C4-2B (cell line): ENCODE measurements around the gene ST8SIA4.

Experiments
- H3K27ac ChIP-seq: fragments of 450-650 bp; 2 replicates; pipeline ENCODE4 v1.5.1; 2017
- CTCF ChIP-seq: fragments of 450-650 bp; conservative IDR thresholded peaks from 2 replicates; pipeline ENCODE4 v1.5.1; 2017; ENCODE audit warnings: mild to moderate bottlenecking
- ZFX ChIP-seq: fragments of 450-650 bp; IDR thresholded peaks from 2 replicates; pipeline ENCODE4 v1.6.1; 2017

Gene ST8SIA4

DNA sequence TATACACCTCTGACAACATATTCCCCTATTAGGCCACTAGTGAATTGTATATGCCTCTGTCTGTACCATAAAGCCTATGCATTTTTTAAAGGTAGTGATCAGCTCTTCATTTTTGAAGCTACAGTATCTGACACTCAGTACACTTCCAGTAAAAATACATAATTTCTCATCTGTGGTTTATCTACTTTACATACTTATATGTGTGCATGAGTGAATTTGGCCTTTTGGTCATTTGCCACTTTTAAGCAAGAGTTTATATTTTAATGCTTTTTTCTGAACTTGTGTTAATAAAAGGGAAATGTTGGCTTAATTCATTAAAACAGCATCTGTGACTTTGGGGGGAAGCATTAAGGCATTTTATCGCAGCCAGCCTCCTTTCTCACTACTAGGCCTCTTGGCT lies 47.8 kb downstream of the ST8SIA4 start:
- H3K27ac ChIP-seq = no peak overlapping the region
- TF ChIP-seq CTCF (no peak), ZFX (no peak)

DNA sequence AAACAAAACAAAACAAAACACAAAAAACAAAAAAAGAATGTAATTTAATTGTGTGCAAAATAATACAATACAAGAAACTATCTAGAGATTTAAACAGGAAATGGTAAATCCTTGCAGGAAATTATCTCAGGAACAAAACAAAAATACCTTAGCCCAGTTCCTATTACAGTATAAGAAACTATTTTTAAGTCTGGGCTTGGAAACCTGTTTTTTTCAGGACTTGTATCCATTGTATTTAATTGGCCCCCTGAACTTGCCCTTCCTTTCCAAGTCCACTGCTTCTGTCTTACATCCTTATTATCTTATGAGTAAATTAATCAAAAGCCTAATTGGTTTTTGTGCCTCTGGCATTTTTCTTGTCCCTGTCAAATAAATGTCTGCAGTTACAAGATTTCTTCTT lies 48.5 kb downstream of the ST8SIA4 start:
- no peak overlapping the region for H3K27ac ChIP-seq
- TF ChIP-seq ZFX = no peak
- no peak for TF ChIP-seq CTCF

GRCh38 chr5:100853582-100853981 lies 49.5 kb downstream of the ST8SIA4 start:
- H3K27ac ChIP-seq = no peak overlapping the region
- TF ChIP-seq CTCF (no peak), ZFX (no peak)

GRCh38 chr5:100852988-100853449 lies 50.1 kb downstream of the ST8SIA4 start:
- no peak overlapping the region for H3K27ac ChIP-seq
- TF ChIP-seq CTCF (no peak), ZFX (no peak)

GRCh38 chr5:100852051-100852450 lies 51.0 kb downstream of the ST8SIA4 start:
- no peak overlapping the region for H3K27ac ChIP-seq
- no peak for TF ChIP-seq CTCF
- TF ChIP-seq ZFX = no peak

GRCh38 chr5:100846772-100847171 lies 56.3 kb downstream of the ST8SIA4 start:
- TF ChIP-seq ZFX = no peak
- TF ChIP-seq CTCF = no peak
- H3K27ac ChIP-seq = no peak overlapping the region

- no peak overlapping the region for H3K27ac ChIP-seq
Observed at GRCh38 chr5:100842080-100842479, 61.0 kb downstream of the ST8SIA4 start.

More at GRCh38 chr5:100842080-100842479, 61.0 kb downstream of the ST8SIA4 start:
- TF ChIP-seq CTCF = no peak
